Nephron progenitor cell (in vitro differentiated cells): ENCODE data around the gene ATP2B1.

Experiments
- DNase-seq: peaks from one replicate; pipeline ENCODE4 v3.0.0; 2021
- H3K27ac Mint-ChIP-seq: 2 replicates; pipeline ENCODE4 v1.8.0; 2021; ENCODE audit warnings: mild to moderate bottlenecking, moderate library complexity, mixed read lengths
- H3K27me3 Mint-ChIP-seq: 2 replicates; pipeline ENCODE4 v1.8.0; 2021; ENCODE audit warnings: mild to moderate bottlenecking, low read depth, mixed read lengths; ENCODE audit not compliant: poor library complexity
- H3K36me3 Mint-ChIP-seq: 2 replicates; pipeline ENCODE4 v1.8.0; 2021; ENCODE audit warnings: low read depth, mixed read lengths
- H3K4me1 Mint-ChIP-seq: 2 replicates; pipeline ENCODE4 v1.8.0; 2021; ENCODE audit warnings: mixed read lengths
- H3K4me3 Mint-ChIP-seq: 2 replicates; pipeline ENCODE4 v1.8.0; 2021; ENCODE audit warnings: mild to moderate bottlenecking, moderate library complexity, mixed read lengths
- H3K9me3 Mint-ChIP-seq: 2 replicates; pipeline ENCODE4 v1.8.0; 2021; ENCODE audit warnings: mild to moderate bottlenecking, moderate library complexity, mixed read lengths
- CTCF ChIP-seq: fragments of 200-600 bp; sonication (generic); IDR thresholded peaks from 2 replicates; pipeline ENCODE4 v1.5.0; 2021; ENCODE audit warnings: antibody characterized with exemption

Gene ATP2B1

GRCh38 chr12:89603678-89604077 lies 105.0 kb downstream of the ATP2B1 start:
- Mint-ChIP-seq H3K4me1 (peaks cover 8% of the 10 kb centered on the region), H3K27me3 (no peaks in the 10 kb centered on the region), H3K36me3 (peaks cover 75% of the 10 kb centered on the region), H3K4me3 (no peak overlapping the region), H3K9me3 (peaks cover 15% of the 10 kb centered on the region), H3K27ac (peak overlapping the region; percentile 24)
- TF ChIP-seq CTCF = no peak
- DNase-seq = no peak

GRCh38 chr12:89597770-89598169 lies 110.9 kb downstream of the ATP2B1 start:
- H3K4me1 Mint-ChIP-seq = no peaks in the 10 kb centered on the region
- no peak overlapping the region for H3K27ac Mint-ChIP-seq
- no peak for DNase-seq
- no peak overlapping the region for H3K4me3 Mint-ChIP-seq
- TF ChIP-seq CTCF = no peak
- H3K9me3 Mint-ChIP-seq = no peaks in the 10 kb centered on the region
- no peaks in the 10 kb centered on the region for H3K27me3 Mint-ChIP-seq
- H3K36me3 Mint-ChIP-seq = peaks cover 33% of the 10 kb centered on the region

GRCh38 chr12:89597210-89597609 lies 111.4 kb downstream of the ATP2B1 start:
- Mint-ChIP-seq H3K27me3 (no peaks in the 10 kb centered on the region), H3K27ac (peak overlapping the region; percentile 88)

GRCh38 chr12:89593873-89594272 lies 114.8 kb downstream of the ATP2B1 start:
- H3K36me3 Mint-ChIP-seq = peaks cover 34% of the 10 kb centered on the region
- no peaks in the 10 kb centered on the region for H3K4me1 Mint-ChIP-seq
- no peak for DNase-seq
- no peaks in the 10 kb centered on the region for H3K27me3 Mint-ChIP-seq
- H3K9me3 Mint-ChIP-seq = no peaks in the 10 kb centered on the region
- H3K27ac Mint-ChIP-seq = no peak overlapping the region
- TF ChIP-seq CTCF = no peak
- H3K4me3 Mint-ChIP-seq = no peak overlapping the region

More at GRCh38 chr12:89597210-89597609, 111.4 kb downstream of the ATP2B1 start:
- Mint-ChIP-seq H3K4me1 (no peaks in the 10 kb centered on the region), H3K9me3 (no peaks in the 10 kb centered on the region), H3K36me3 (peaks cover 28% of the 10 kb centered on the region), H3K4me3 (no peak overlapping the region)
- no peak for DNase-seq
- TF ChIP-seq CTCF = no peak

- H3K4me3 Mint-ChIP-seq = no peak overlapping the region
- H3K27ac Mint-ChIP-seq = peak overlapping the region; percentile 29
- DNase-seq = no peak
- H3K36me3 Mint-ChIP-seq = peaks cover 29% of the 10 kb centered on the region
- H3K27me3 Mint-ChIP-seq = no peaks in the 10 kb centered on the region
- TF ChIP-seq CTCF = no peak
- no peaks in the 10 kb centered on the region for H3K4me1 Mint-ChIP-seq
- no peaks in the 10 kb centered on the region for H3K9me3 Mint-ChIP-seq
Observed at GRCh38 chr12:89593233-89593632, 115.4 kb downstream of the ATP2B1 start.

GRCh38 chr12:89589753-89590152 lies 118.9 kb downstream of the ATP2B1 start:
- no peaks in the 10 kb centered on the region for H3K27me3 Mint-ChIP-seq
- no peaks in the 10 kb centered on the region for H3K9me3 Mint-ChIP-seq
- DNase-seq = no peak
- peaks cover 27% of the 10 kb centered on the region for H3K36me3 Mint-ChIP-seq
- no peak for TF ChIP-seq CTCF
- no peak overlapping the region for H3K27ac Mint-ChIP-seq
- H3K4me3 Mint-ChIP-seq = no peak overlapping the region
- no peaks in the 10 kb centered on the region for H3K4me1 Mint-ChIP-seq
